ENCODE data around the gene AP1AR. TPM values are rescaled to one million over a fixed set of nuclear protein-coding genes. Genes with fewer than 3 reads are reported as not detected.
"Not testable (repeated sequence)": the region's sequence is repeated elsewhere in the genome, so short reads cannot be mapped to it uniquely, and the experiment has no call there.

Gene AP1AR
- total RNA-seq, 2 experiments from 2014 or later, result 3.7 to 4.8 TPM

- H3K27me3 Mint-ChIP-seq; H3K27ac ChIP-seq (ENCODE audit: low read depth in 1 of 2, low read length in 2 of 2); intact Hi-C loops (cut with DNase I, micrococcal nuclease); H3K4me1 ChIP-seq (ENCODE audit: insufficient read depth, low read length); H3K36me3 ChIP-seq (ENCODE audit: insufficient read depth, low read length); H3K27me3 ChIP-seq (ENCODE audit: control insufficient read depth in 1 of 2, insufficient read depth in 2 of 2, low read length in 2 of 2); H3K36me3 Mint-ChIP-seq (ENCODE audit: low read depth); H3K9me3 Mint-ChIP-seq; H3K9me3 ChIP-seq (ENCODE audit: control insufficient read depth in 1 of 2, insufficient read depth in 1 of 2, low read length in 2 of 2): not testable (repeated sequence)
- peak in 10 of 14 experiments; percentile 32 to 83 (median 56) for DNase-seq
- peak overlapping the region; percentile 19 for H3K4me3 ChIP-seq (ENCODE audit: low read length)
- peak overlapping the region; percentile 81 for H3K4me3 Mint-ChIP-seq
- ChIA-PET CTCF (interaction anchor here (0.8 to 1.1 kb wide), 2 partner anchors 11 to 59 kb away, joined by 3 to 4 read pairs; no protein-coding TSS in a partner anchor), POLR2A (interaction anchor here (0.7 to 2.6 kb wide), 6 partner anchors 10 to 95 kb away, joined by 3 to 40 read pairs (median 4); partner anchors contain the start of genes ALPK1 and TIFA)
- H3K4me1 Mint-ChIP-seq (ENCODE audit: low read depth), result peaks cover 34% of the 10 kb centered on the region
- H3K27ac Mint-ChIP-seq, result peak overlapping the region; percentile 94
- peak; percentile 48 for ATAC-seq (ENCODE audit: poor library complexity)
Measured at GRCh38 chr4:112309263-112309791, 77.7 kb downstream of the AP1AR start.

GRCh38 chr4:112311516-112311915 lies 79.9 kb downstream of the AP1AR start:
- DNase-seq (no peak), ATAC-seq (ENCODE audit: poor library complexity) (no peak)
- no peaks in the 10 kb centered on the region for H3K27me3 ChIP-seq (ENCODE audit: control insufficient read depth in 1 of 2, insufficient read depth in 2 of 2, low read length in 2 of 2)
- no peaks in the 10 kb centered on the region for H3K27me3 Mint-ChIP-seq
- H3K4me1 ChIP-seq (ENCODE audit: insufficient read depth, low read length), result peaks cover 10% of the 10 kb centered on the region
- H3K9me3 ChIP-seq (ENCODE audit: control insufficient read depth in 1 of 2, insufficient read depth in 1 of 2, low read length in 2 of 2), result no peaks in the 10 kb centered on the region
- no peak overlapping the region for H3K27ac Mint-ChIP-seq
- H3K36me3 ChIP-seq (ENCODE audit: insufficient read depth, low read length), result no peaks in the 10 kb centered on the region
- no peak overlapping the region for H3K4me3 ChIP-seq (ENCODE audit: low read length)
- no peaks in the 10 kb centered on the region for H3K9me3 Mint-ChIP-seq
- ChIA-PET POLR2A (interaction anchor here (1.0 to 1.1 kb wide), 2 partner anchors 13 to 26 kb away, joined by 3 to 4 read pairs; partner anchors contain the start of gene TIFA), CTCF (interaction anchor here (0.9 kb wide), 1 partner anchor 11 kb away, joined by 3 read pairs; no protein-coding TSS in a partner anchor)
- intact Hi-C loops (cut with DNase I, micrococcal nuclease), result no loop called here
- H3K27ac ChIP-seq (ENCODE audit: low read depth in 1 of 2, low read length in 2 of 2), result no peak overlapping the region
- no peak overlapping the region for H3K4me3 Mint-ChIP-seq
- peaks cover 15% of the 10 kb centered on the region for H3K36me3 Mint-ChIP-seq (ENCODE audit: low read depth)
- H3K4me1 Mint-ChIP-seq (ENCODE audit: low read depth), result peaks cover 34% of the 10 kb centered on the region
- TF ChIP-seq CTCF (IDR thresholded peaks at IDR 0.05), result no peak

GRCh38 chr4:112312610-112313239 lies 81.1 kb downstream of the AP1AR start:
- no peak for ATAC-seq (ENCODE audit: poor library complexity)
- H3K4me3 Mint-ChIP-seq, result no peak overlapping the region
- H3K4me3 ChIP-seq (ENCODE audit: low read length), result no peak overlapping the region

More at GRCh38 chr4:112312610-112313239, 81.1 kb downstream of the AP1AR start:
- H3K36me3 ChIP-seq (ENCODE audit: insufficient read depth, low read length), result no peaks in the 10 kb centered on the region
- intact Hi-C loops (cut with DNase I, micrococcal nuclease), result no loop called here
- no peak overlapping the region for H3K27ac ChIP-seq (ENCODE audit: low read depth in 1 of 2, low read length in 2 of 2)
- no peaks in the 10 kb centered on the region for H3K9me3 ChIP-seq (ENCODE audit: control insufficient read depth in 1 of 2, insufficient read depth in 1 of 2, low read length in 2 of 2)
- ChIA-PET CTCF (interaction anchor here (0.7 to 0.9 kb wide), 2 partner anchors 12 to 245 kb away, joined by 3 read pairs; no protein-coding TSS in a partner anchor), POLR2A (no interaction called here)
- no peak for TF ChIP-seq CTCF (IDR thresholded peaks at IDR 0.05)
- Mint-ChIP-seq H3K4me1 (ENCODE audit: low read depth) (peaks cover 26% of the 10 kb centered on the region), H3K27me3 (no peaks in the 10 kb centered on the region), H3K36me3 (ENCODE audit: low read depth) (peaks cover 24% of the 10 kb centered on the region), H3K27ac (no peak overlapping the region), H3K9me3 (no peaks in the 10 kb centered on the region)
- peak in 2 of 14 experiments; percentile 37 to 38 for DNase-seq
- H3K27me3 ChIP-seq (ENCODE audit: control insufficient read depth in 1 of 2, insufficient read depth in 2 of 2, low read length in 2 of 2), result no peaks in the 10 kb centered on the region
- H3K4me1 ChIP-seq (ENCODE audit: insufficient read depth, low read length), result peaks cover 10% of the 10 kb centered on the region

Measured in CD4-positive, alpha-beta T cell (primary cell).